ENCODE measurements around the gene YPEL1. TPM values are rescaled to one million over a fixed set of nuclear protein-coding genes. Genes with fewer than 3 reads are reported as not detected.
A peak's percentile ranks its signal among the peaks of the same experiment; 100 is the strongest.

The YPEL1 gene
- total RNA-seq, 1 donor from 2014 or later, result 19.5 TPM

DNA sequence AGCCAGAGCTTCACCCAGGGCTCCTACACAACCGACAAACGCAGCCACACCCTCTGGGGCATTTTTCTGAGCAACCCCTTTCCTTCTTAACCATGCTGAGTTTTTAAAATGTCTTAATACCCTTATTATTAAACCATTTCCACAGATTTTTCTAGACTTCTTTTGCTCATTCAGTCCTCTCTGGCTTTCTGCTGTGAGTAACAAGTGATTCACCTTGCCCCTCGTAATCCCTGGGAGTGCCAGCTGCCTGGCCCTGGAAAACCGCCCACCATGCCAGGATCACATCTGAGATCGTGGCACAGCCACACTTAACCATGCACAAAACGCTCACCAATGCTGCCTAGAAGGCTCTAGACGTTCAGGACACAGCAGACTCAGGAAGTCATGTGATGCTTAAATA, 25.4 kb downstream of the YPEL1 start:
- Mint-ChIP-seq H3K36me3 (ENCODE audit: low read depth) (peaks cover 8% of the 10 kb centered on the region), H3K4me1 (peaks cover 19% of the 10 kb centered on the region), H3K27ac (ENCODE audit: unreplicated experiment) (no peak overlapping the region), H3K4me3 (no peak overlapping the region), H3K9me3 (no peaks in the 10 kb centered on the region), H3K27me3 (ENCODE audit: low read depth) (no peaks in the 10 kb centered on the region)
- TF ChIP-seq, protein P1, sequence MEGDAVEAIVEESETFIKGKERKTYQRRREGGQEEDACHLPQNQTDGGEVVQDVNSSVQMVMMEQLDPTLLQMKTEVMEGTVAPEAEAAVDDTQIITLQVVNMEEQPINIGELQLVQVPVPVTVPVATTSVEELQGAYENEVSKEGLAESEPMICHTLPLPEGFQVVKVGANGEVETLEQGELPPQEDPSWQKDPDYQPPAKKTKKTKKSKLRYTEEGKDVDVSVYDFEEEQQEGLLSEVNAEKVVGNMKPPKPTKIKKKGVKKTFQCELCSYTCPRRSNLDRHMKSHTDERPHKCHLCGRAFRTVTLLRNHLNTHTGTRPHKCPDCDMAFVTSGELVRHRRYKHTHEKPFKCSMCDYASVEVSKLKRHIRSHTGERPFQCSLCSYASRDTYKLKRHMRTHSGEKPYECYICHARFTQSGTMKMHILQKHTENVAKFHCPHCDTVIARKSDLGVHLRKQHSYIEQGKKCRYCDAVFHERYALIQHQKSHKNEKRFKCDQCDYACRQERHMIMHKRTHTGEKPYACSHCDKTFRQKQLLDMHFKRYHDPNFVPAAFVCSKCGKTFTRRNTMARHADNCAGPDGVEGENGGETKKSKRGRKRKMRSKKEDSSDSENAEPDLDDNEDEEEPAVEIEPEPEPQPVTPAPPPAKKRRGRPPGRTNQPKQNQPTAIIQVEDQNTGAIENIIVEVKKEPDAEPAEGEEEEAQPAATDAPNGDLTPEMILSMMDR (conservative IDR thresholded peaks at IDR 0.05), result no peak
- no peak for DNase-seq (ENCODE audit: low read depth, low spot score)

DNA sequence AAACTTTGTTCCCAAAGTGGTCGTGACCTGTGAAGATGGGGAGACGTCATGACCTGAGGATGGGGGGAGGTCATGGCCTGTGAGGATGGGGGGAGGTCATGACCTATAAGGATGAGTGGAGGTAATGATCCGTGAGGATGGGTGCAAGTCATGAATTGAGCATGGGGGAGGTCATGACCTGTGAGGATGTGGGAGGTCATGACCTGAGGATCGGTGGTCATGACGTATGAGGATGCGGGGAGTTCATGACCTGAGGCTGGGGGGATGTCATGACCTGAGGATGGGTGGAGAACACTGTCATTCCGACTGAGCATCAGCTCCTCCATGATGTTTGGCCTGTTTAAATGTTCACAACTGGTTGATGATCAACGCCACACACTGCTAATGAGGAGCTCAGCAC, 25.9 kb downstream of the YPEL1 start:
- TF ChIP-seq, protein P1 (conservative IDR thresholded peaks at IDR 0.05), result no peak
- no peak for DNase-seq (ENCODE audit: low read depth, low spot score)
- Mint-ChIP-seq H3K4me3 (no peak overlapping the region), H3K27me3 (ENCODE audit: low read depth) (no peaks in the 10 kb centered on the region), H3K27ac (ENCODE audit: unreplicated experiment) (peak overlapping the region; percentile 91), H3K9me3 (no peaks in the 10 kb centered on the region), H3K36me3 (ENCODE audit: low read depth) (peaks cover 8% of the 10 kb centered on the region), H3K4me1 (peaks cover 16% of the 10 kb centered on the region)

DNA sequence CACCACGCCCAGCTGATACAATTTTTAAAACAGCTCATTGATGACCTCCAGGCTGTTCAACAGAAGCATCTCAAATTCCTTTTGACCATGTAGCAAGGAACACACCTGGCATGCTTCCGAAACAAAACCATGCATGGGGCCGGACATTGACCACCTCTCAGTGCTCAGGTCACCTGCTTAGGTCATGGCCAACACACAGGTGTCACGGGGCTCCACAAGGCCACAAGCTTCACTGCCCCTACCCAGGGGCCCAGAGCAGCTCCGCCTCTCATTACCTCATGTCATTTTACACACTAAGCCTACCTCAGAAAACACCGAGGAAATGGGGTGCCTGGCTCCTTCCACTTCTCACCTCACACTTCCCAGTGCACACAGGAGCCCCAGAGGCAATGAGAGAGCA, 26.6 kb downstream of the YPEL1 start:
- TF ChIP-seq, protein P1 (conservative IDR thresholded peaks at IDR 0.05), result no peak
- peaks cover 16% of the 10 kb centered on the region for H3K4me1 Mint-ChIP-seq

DNA sequence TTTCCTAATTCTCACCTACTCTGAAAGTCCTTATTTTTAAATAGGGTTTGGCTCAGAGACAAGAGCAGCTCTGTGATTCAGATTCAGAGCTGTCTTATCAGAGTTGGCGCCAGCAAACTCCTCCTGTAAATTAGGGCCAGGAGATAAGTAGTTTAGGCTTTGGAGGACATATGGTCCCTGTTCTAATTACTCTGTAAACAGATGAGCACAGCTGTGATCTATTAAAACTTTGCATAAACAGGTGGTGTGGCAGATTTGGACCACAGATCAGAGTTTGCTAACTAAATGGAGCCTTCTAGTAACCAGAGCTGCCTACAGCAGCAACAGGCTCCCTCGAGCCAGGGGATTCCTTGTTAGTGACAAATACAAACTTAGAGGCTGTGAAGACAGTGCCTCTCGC, 27.9 kb downstream of the YPEL1 start:
- Mint-ChIP-seq H3K9me3 (no peaks in the 10 kb centered on the region), H3K4me1 (peaks cover 6% of the 10 kb centered on the region), H3K36me3 (ENCODE audit: low read depth) (peaks cover 8% of the 10 kb centered on the region), H3K4me3 (no peak overlapping the region), H3K27me3 (ENCODE audit: low read depth) (no peaks in the 10 kb centered on the region), H3K27ac (ENCODE audit: unreplicated experiment) (no peak overlapping the region)
- DNase-seq (ENCODE audit: low read depth, low spot score), result no peak
- TF ChIP-seq, protein P1 (conservative IDR thresholded peaks at IDR 0.05), result no peak

More for the DNA sequence above, 26.6 kb downstream of the YPEL1 start:
- Mint-ChIP-seq H3K4me3 (no peak overlapping the region), H3K27ac (ENCODE audit: unreplicated experiment) (no peak overlapping the region), H3K27me3 (ENCODE audit: low read depth) (no peaks in the 10 kb centered on the region), H3K36me3 (ENCODE audit: low read depth) (peaks cover 8% of the 10 kb centered on the region), H3K9me3 (no peaks in the 10 kb centered on the region)
- no peak for DNase-seq (ENCODE audit: low read depth, low spot score)

DNA sequence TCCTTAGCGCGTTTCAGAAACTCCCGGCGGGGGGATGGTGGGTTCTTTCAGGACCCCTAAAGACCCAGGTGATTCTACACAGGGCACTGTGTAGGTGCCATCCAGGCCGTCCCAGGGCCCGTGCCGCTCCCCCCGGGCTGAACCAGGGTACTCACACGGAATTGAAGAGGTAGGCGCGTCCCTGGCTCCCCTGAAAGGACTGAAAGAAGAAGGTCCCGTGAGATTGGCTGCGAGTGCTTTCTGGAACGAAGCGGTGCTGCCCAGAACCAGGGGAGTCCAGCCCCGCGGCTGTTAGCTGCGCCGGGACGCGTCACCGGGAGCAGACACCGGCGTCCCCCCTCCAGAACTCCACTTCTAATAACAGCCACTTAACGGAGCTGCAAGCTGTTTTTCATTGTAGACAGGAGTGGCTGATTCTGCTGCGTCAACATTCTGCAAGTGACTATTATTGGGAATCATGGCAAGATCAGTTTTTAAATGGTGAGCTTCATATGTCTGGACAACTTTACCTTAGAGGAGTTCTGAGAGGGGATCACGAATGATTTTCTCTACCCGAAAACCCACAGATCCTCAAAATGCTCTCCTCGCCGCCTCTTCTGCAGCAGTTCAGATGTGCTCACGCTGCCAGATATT, 31.8 kb downstream of the YPEL1 start:
- Mint-ChIP-seq H3K9me3 (no peaks in the 10 kb centered on the region), H3K27me3 (ENCODE audit: low read depth) (no peaks in the 10 kb centered on the region), H3K36me3 (ENCODE audit: low read depth) (peaks cover 9% of the 10 kb centered on the region), H3K4me1 (peaks cover 16% of the 10 kb centered on the region), H3K4me3 (no peak overlapping the region), H3K27ac (ENCODE audit: unreplicated experiment) (no peak overlapping the region)
- no peak for DNase-seq (ENCODE audit: low read depth, low spot score)
- TF ChIP-seq, protein P1 (conservative IDR thresholded peaks at IDR 0.05), result no peak

All from neural crest cell (in vitro differentiated cells).